ENCODE measurements around the gene GPR148.

DNA sequence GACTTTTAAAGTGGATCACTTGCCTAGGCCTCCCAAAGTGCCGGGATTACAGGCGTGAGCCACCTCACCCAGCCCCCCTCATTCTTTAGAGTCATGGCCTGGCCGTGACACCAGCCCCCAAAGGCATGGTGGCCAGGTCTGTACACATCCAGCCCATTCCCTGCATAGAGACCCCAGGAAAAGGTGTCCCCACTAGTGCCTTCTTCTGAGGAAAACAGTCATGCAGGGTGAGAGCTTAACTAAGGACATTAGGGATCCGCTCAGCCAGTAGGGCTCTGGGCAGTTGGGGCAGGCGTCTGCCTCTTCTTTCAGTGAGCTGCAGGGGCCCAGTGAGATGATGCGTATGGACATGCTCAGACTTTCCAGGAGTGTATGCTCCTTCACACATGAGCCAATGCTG lies 20.8 kb downstream of the GPR148 start:
- TF ChIP-seq ETS1 (IDR thresholded peaks at IDR 0.05) (no peak), ZNF462 (CRISPR knock-in tag; IDR thresholded peaks at IDR 0.05) (no peak), POLR2AphosphoS5 (IDR thresholded peaks at IDR 0.05; ENCODE audit: low read depth) (no peak), EZH2 (IDR thresholded peaks at IDR 0.05; ENCODE audit: low read depth, unreplicated experiment) (no peak), NANOG (IDR thresholded peaks at IDR 0.05; ENCODE audit: borderline replicate concordance) (no peak), CREB1 (CRISPR knock-in tag; IDR thresholded peaks at IDR 0.05; ENCODE audit: low read depth) (no peak), EZH2phosphoT487 (IDR thresholded peaks at IDR 0.05; ENCODE audit: unreplicated experiment) (no peak), REST (IDR thresholded peaks at IDR 0.05; ENCODE audit: unreplicated experiment) (no peak), STAT1 (IDR thresholded peaks at IDR 0.05; ENCODE audit: unreplicated experiment) (no peak), JUNB (IDR thresholded peaks at IDR 0.05; ENCODE audit: unreplicated experiment) (no peak), ZNF331 (CRISPR knock-in tag; IDR thresholded peaks at IDR 0.05; ENCODE audit: low read depth) (no peak), ZNF114 (CRISPR knock-in tag; IDR thresholded peaks at IDR 0.05) (no peak)
- TF ChIP-seq, protein P1, sequence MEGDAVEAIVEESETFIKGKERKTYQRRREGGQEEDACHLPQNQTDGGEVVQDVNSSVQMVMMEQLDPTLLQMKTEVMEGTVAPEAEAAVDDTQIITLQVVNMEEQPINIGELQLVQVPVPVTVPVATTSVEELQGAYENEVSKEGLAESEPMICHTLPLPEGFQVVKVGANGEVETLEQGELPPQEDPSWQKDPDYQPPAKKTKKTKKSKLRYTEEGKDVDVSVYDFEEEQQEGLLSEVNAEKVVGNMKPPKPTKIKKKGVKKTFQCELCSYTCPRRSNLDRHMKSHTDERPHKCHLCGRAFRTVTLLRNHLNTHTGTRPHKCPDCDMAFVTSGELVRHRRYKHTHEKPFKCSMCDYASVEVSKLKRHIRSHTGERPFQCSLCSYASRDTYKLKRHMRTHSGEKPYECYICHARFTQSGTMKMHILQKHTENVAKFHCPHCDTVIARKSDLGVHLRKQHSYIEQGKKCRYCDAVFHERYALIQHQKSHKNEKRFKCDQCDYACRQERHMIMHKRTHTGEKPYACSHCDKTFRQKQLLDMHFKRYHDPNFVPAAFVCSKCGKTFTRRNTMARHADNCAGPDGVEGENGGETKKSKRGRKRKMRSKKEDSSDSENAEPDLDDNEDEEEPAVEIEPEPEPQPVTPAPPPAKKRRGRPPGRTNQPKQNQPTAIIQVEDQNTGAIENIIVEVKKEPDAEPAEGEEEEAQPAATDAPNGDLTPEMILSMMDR (conservative IDR thresholded peaks at IDR 0.05; ENCODE audit: low read depth in 2 of 2) = no peak

Data from GM23338 (cell line).